NCI-H1105 (cell line): ENCODE measurements around the gene TBCD.
"Not testable (repeated sequence)": the region's sequence is repeated elsewhere in the genome, so short reads cannot be mapped to it uniquely, and the experiment has no call there.

Source experiments
- DNase-seq: peaks from one replicate; lab custom pipeline; 2025; lab: John Stamatoyannopoulos, UW

TBCD gene

DNA sequence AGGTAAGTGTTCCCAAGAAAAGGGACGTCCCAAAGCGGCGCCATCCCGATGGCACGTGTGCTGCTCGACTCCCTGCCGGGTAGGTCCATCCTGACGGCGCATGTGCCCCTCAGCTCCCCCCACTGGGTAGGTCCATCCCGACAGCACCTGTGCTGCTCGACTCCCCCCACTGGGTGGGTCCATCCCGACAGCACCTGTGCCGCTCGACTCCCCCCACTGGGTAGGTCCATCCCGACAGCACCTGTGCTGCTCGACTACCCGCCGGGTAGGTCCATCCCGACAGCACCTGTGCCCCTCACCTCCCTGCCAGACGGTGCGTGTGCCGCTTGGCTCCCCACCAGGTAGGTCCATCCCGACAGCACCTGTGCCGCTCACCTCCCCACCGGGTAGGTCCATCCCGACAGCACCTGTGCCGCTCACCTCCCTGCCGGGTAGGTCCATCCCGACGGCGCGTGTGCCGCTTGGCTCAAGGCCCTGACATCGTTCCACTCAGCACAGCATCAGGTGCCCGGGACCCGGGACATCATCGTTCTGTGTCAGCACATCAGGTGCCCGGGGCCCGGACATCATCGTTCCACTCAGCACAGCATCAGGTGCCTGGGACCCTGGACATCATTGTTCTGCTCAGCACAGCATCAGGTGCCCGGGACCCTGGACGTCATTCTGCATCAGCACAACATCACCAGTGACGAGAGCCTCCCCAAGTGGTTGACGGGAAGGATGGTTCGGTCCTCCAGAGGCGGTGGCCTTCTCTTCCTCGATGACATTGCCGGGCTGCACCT, 22.2 kb upstream of the TBCD start:
- DNase-seq: no peak

DNA sequence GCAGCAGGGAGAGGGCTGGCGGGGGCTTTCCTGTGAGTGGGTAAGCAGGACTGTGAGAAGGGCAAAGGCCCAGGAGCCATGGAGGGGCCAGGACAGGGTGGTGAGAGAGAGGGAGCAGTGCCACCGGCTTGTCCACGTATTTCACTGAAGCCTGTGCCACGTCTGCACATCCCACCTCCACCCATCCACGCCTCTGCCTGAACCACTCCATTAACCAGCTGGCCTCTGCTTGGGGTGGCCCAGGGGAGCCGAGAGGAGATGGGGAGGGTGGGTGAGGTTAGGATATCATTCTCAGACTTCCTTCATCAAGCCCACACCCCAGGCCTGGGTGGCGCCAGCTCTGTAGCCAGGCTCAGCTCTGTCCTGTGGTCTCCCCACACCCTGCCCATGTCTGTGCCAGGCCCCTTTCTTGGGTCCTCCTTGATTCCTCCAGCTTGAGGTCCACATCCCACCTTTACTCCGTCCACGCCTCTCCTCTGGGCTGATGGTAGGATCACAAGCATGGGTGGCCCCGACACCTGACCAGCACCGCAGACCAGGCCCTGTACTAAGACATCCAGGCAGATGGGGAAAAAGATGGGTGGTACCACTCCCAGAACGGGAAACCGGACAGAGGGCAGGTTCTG, 19.6 kb upstream of the TBCD start:
- no peak for DNase-seq

DNA sequence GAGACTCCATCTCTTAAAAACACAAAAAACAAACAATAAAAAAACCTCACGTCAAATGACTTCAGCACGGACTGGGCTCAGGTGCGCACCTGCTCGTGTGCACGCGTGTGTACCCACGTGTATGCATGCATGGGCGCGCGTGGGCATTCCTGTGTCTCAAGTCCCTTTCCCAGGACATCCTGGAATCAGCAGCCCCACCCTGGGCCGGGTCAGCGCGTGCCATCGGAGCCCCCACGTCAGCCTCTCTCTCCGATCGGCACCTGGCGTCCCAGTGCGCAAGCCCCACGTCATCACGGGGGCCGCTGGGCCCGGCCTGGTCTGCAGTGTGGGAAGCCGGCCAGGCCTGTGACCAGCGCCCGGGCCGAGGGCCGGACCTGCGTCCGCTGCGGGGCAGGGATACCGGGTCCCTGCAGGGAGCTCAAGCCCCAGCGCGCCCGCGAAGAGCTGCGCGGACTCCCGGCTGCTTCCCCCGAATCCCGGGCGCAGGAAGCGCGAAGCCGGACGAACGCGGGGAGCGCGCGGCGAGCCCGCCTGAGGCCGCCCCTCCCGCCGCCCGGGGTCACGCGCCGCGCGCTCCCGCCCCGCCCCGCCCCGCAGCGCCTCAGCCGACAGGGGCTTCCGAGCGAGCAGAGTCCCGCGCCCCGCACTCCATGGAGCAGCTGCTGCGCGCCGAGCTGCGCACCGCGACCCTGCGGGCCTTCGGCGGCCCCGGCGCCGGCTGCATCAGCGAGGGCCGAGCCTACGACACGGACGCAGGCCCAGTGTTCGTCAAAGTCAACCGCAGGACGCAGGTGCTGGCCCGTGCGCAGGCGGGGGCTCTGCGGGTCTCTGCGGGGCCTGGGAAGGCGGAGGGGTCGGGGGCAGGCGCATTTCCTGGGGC, 16.6 kb upstream of the TBCD start, which contains the start of gene FN3K:
Gene FN3K, plus strand, starts transcription at position 629 of the 880 bp plus-strand sequence. Its CDS starts 22 bp downstream, at position 651.
- peak; percentile 44 for DNase-seq

DNA sequence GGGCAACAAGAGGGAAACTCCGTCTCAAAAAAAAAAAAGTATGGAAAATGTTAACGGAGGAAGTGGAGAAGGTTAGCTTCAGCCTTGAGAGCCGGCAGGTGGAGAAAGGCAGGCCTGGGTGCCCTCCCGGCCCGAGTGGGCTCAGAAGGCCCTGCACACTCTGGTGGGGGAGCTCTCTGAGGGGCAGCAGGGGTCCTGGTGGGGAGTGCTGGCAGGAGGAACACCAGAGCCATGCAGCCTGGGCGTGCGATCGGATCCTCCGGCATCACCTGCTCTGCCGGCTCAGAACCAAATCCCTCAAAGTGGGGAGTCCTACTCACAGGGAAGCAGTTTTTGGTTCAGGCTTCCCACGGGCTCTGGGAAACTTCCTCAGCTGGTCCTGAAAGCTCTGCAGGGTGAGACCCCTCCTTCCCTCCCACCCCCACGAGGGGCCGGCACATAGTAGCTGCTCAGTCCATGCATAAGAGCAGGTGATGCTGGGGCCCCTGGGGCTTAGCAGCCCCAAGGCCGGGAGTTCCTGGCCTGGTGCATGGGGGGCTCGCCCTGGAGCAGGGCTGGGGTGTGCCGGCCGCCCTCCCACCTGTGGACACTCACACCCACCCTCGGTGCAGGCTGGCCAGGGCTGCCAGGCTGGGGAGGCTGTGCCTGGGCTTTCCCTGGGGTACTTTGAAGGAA, 15.2 kb upstream of the TBCD start:
- DNase-seq: no peak

DNA sequence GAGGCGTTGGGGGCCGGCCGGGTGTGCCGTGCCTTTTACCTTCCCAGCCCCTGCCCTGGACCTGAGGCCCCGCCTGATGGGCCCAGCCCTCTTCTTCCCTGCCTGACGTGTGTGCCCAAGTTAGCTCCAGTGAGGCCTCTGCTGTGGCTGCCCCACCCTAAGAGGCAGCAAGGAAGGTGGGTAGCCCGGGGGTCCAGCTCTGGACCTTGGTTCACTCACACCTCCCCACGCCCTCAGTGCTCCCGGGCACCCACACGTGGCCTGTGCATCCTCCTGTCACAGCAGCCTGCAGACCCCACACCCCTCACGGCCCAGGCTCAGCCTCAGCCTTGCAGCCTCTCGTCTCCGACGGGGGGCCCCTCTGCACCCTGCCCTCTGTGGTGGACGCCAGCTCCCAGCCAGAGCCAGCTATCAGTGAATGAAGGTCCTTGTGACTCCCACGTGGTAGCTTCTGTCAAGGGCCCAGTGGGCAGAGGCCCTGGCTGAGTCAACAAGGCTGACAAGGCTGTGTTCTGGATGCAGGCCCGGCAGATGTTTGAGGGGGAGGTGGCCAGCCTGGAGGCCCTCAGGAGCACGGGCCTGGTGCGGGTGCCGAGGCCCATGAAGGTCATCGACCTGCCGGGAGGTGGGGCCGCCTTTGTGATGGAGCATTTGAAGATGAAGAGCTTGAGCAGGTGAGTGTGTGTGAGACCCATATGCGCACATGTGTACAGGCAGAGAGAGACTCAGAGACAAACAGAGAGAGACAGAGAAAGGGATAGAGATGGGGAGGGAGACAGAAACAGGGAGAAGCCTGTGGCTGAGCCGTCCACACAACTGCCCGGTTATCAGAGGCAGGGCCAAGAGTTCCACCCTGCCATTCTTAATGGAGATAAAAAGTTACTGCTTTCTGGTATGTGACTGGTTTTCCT, 13.6 kb upstream of the TBCD start:
- no peak for DNase-seq

DNA sequence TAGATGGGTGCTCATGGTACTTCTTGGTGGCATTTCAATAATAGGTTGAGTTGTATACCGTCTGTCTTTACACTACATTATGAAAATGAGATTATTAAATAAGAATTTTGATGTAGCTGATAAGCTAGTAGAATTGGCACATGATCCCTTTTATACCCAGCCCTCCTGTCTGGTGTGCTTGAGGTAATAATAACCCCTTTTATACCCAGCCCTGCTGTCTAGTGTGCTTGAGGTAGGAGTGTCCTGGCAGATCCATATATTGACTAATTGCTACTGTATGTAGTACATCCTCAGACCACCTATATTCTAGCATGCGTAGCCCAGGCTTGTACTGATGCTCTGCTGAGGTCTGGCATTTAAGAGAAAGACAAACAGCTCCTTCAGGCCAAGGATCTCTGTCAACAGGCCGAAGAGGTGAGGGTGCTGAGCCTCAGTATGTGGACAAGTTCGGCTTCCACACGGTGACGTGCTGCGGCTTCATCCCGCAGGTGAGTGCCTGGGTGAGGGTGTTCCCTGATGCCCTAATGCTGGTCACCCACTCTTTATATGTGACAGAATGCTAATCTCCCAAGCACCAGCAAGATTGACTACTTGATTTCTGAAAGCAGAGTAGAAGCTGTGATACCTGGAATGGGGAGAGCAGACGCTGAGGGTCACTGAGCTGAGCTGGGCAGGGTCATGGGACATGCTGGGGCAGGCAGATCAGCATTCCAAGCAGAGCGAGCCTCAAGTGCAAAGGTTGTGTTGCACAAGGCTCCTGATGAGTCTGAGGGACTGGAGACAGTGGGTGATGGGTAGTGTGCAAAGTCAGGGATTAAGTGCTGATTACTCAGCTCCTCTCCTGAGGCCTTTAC, 10.7 kb upstream of the TBCD start:
- no peak for DNase-seq

DNA sequence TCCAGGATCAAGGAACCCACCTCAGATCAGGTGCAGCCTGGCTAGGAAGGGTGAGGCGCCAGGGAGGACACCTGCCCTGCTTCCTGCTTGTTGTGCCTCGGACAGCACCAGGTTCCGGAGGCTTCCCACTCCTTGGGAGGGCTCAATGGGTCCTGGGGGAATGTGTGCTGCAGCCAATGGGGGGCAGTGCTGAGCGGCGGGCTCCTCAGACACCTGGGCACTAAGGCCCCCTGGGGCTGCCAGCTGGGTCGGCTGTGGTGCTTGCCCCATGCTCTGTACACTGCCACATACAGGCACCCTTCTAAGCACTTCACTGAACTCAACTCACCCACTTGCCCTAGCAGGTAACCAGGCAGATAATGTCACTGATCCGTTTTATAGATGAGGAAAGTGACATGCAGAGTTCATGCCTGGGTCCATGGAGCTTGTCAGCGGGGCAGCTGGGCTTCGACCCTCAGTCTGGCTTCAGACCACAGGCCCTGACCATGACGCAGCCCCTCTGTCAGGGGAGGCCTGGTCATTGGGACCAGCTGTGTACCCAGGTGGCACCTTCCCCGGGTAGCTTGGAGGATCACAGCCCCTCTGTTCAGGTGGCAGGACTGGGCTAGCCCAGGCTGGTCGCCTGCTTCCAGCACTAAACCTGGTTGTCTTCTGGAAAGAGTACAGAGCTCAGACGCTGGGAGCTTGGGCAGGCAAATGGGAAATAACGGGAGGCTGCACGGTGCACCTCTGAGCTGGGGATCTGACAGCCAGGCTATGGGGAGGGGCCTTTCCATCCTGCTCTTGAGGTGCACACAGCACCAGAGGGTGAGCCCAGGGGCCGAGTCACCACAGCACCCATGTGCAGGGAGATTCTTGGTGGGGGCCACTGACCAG, 8.3 kb upstream of the TBCD start:
- DNase-seq: no peak

DNA sequence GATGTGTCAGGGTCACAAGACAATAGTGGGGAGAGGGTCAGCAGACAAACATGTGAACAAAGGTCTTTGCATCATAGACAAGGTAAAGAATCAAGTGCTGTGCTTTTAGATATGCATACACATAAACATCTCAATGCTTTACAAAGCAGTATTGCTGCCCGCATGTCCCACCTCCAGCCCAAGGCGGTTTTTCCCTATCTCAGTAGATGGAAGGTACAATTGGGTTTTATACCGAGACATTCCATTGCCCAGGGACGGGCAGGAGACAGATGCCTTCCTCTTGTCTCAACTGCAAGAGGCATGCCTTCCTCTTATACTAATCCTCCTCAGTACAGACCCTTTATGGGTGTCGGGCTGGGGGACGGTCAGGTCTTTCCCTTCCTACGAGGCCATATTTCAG, 7.1 kb upstream of the TBCD start:
- not testable (repeated sequence) for DNase-seq

DNA sequence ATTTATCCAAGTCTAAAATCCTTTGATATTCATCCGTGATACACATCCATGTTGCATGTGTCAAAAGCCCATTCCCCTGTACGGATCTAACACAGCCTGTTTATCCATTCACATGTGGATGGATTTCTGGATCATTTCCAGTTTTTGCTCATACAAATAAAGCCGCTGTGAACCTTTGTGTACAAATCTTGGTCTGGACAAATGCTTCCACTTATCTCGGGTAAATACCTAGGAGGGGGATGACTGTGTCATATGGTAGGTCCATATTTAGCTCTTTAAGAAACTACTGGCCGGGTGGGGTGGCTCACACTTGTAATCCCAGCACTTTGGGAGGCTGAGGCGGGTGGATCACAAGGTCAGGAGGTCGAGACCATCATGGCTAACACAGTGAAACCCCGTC, 6.3 kb upstream of the TBCD start:
- no peak for DNase-seq

DNA sequence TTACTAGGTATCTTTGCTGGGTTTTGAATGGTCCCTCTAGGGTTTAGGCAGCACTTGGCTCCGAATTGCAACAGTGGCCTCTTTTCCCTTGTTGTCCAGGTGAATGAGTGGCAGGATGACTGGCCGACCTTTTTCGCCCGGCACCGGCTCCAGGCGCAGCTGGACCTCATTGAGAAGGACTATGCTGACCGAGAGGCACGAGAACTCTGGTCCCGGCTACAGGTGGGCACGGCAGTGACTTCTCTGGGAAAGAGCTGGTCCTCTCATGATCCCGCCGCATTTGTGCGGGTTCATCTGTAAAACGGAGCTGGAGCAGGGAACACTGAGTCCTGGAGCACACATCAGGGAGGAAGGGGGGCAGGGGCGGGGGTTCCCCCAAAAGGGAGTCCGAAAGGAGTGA, 3.1 kb upstream of the TBCD start:
- no peak for DNase-seq

DNA sequence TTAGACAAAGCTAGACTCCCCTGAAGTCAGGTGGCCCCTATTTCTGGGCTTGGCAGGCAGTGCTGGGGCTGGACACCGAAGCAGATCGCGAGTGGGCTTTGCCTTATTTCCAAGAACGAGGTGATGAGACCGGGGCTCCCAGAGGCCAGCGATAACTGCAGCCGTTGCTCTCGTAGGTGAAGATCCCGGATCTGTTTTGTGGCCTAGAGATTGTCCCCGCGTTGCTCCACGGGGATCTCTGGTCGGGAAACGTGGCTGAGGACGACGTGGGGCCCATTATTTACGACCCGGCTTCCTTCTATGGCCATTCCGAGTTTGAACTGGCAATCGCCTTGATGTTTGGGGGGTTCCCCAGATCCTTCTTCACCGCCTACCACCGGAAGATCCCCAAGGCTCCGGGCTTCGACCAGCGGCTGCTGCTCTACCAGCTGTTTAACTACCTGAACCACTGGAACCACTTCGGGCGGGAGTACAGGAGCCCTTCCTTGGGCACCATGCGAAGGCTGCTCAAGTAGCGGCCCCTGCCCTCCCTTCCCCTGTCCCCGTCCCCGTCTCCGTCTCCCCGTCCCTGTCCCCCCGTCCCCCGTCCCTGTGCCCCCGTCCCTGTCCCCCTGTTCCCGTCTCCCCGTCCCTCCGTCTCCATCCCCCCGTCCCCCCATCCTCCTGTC, 1.5 kb upstream of the TBCD start:
- DNase-seq: no peak

DNA sequence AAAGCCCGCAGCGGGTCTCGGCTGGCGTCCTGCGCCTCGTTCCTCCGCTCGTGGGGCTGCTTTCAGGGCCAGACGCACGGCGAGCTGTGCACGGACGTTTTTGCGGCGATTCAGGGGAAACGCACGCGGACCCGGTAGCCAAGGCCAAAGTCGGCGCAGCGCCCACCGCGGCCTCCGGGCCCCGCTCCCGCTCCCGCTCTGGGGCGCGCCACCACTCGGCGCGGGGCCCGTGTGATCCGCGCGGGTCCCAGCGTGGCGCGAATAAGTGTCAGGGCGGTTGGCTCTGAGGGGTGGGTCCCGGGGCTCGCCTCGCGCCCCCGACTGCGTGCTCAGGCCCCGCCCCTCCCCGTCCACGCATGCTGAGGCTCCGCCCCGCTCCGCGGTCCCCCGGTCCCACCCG, 694 bp upstream of the TBCD start:
- no peak for DNase-seq

DNA sequence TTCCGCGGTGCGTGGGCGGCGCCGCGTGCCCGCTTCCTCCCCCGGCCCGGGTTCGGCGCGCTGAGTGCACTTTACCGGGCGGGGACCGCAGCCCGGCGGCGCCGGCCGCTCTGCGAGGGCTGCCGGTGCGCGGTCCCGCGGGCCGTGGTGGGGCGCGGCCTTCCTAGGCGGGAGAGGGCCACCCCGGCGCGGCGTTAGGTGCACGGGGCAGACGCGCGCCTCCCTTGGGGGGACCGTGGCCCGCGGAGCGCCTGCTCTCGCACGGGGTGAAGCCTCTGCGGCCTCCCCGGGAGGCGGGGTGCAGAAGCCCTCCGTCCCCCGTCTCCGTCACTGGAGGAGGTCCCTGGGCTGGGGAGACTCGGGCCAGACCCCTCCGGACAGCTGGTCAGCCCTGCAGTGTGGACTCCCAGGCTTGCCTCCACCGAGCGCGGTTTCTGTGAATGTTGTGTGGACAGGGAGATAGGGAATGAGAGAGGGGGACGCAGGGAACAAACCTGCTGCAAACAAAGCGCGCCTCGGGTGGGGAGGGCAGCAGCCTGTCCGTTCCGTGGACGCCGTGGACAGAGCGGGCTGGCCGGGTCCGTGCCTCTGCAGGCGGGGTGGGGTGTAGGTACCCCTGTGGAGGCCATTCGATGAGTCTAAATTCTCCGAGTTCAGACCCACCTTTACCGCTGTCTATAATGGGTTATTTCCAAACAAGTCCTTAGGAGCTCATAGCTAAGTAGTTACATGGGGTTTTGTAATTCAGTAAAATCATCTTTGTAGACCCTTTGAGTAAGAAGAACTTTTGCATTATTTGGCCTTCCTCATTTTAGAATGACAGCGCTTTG, 721 bp downstream of the TBCD start:
- no peak for DNase-seq

DNA sequence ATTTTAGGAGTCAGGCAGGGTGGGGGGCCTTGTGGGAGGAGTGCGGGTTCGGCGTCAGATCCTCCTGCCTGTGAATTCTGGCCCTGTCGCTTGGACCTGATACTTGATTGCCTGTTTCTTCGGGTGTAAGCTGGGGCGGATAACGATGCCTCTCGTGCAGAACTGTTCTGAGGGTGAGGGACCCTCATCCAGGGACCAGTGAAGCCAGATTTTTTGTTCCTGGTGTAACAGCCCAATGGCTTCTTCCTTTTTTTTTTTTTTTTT, 1.3 kb downstream of the TBCD start:
- no peak for DNase-seq

DNA sequence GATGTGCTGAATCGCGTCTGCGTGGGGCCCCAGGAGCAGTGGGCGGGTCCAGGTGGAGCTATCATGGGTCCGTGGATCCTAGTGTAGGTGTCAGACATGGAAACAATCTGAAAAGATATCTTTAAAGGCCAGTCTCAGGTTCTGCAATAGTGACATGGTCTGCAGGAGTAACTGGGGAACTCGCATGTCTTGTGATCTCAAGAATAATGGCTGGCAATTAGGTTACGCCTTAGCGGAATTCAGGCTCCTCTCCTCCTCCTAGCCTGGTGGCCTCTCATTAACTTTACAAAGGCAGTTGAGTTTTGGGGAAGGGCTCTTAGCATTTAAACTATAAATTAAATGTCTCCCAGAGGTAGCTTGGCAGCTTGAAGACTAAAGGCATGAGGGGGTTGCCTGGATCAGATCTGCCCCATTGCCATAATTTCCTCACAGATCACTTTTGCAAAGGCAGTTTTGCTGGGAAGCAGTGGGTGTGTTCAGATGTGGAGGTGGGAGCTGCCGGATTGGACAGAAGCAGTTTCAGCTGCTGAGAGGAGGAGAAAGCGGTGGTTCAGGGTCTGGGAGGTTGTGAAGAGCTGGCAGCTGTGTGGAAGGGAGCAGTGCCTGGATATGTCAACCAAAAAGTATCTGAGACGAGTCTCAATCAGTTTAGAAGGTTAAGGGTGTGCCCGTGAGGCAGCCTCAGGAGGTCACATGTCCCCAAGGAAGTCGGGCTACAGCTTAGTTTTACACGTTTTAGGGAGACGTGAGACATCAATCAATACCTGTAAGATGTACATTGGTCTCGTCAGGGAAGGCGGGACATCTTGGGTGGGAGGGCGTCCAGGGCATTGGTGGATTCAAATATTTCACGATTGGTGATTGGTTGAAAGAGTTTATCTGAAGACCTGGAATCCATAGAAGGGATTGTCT, 2.7 kb downstream of the TBCD start:
- no peak for DNase-seq

DNA sequence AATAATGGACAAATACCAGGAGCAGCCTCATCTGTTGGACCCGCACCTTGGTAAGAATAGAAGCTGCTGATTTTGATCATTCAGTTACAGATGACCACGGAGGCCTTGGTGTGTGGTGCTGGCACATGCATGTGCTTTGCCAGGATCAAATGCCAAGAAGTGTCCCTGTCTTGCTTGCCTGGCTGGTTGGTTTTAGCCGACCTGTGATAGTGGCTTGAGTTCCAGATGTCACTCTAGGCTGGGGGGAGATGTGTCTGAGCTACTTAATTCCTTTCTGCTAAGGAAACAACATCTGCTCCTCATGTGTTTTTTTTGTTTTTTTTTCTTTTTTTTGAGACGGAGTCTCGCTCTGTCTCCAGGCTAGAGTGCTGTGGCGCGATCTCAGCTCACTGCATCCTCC, 4.3 kb downstream of the TBCD start:
- DNase-seq: no peak

DNA sequence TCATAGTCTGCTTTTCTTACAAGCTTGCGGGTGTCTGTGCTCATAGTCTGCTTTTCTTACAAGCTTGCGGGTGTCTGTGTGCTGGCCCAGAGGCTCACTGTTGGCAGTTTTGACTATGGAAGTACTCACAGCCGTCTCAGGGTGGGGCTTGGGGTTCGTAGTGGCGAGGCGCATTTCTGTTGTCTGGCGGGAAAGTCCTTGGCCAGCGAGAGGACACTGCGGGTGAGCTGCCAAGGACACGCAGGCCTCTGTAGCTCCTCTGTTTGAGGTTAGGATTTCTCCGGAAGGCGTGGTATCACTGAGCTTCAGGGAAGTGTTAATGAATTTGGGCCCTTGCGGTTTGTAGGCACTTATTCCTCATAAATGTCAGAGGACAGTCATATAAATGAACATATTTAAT, 13.5 kb downstream of the TBCD start:
- no peak for DNase-seq
